WTC11 (cell line): ENCODE results near the gene SOCS3. TPM values are rescaled to one million over a fixed set of nuclear protein-coding genes. Genes with fewer than 3 reads are reported as not detected.

Experiments used
- ATAC-seq: fragments of 200-7000 bp; cut with Tn5 transposase; 2 replicates; pipeline ENCODE4 v1.10.0; 2021; ENCODE audit warnings: mild to moderate bottlenecking, moderate library complexity
- CTCF ChIA-PET: fragments of 300-600 bp; sonication (Branson Sonifier 250); formaldehyde crosslinking; loops from one replicate; lab custom pipeline; 2021; ENCODE audit warnings: antibody characterized with exemption; lab: Charles Lee
- POLR2A ChIA-PET: fragments of 350-600 bp; sonication (Branson Sonifier 250); formaldehyde crosslinking; loops from one replicate; lab custom pipeline; 2021; ENCODE audit warnings: antibody characterized with exemption; lab: Charles Lee
- DNase-seq: peaks from one replicate; pipeline ENCODE4 v3.0.0; 2021; ENCODE audit warnings: low spot score
- H3K27ac Mint-ChIP-seq: 2 replicates; pipeline ENCODE4 v1.8.0; 2021; ENCODE audit warnings: mixed read lengths
- H3K27me3 Mint-ChIP-seq: 2 replicates; pipeline ENCODE4 v1.8.0; 2021; ENCODE audit warnings: low read depth, mild to moderate bottlenecking, moderate library complexity, mixed read lengths
- H3K36me3 Mint-ChIP-seq: 2 replicates; pipeline ENCODE4 v1.8.0; 2021; ENCODE audit warnings: mixed read lengths
- H3K4me1 Mint-ChIP-seq: 2 replicates; pipeline ENCODE4 v1.8.0; 2022; ENCODE audit warnings: mixed read lengths
- H3K4me3 Mint-ChIP-seq: 2 replicates; pipeline ENCODE4 v1.8.0; 2021; ENCODE audit warnings: mild to moderate bottlenecking, moderate library complexity, mixed read lengths
- H3K9me3 Mint-ChIP-seq: 2 replicates; pipeline ENCODE4 v1.8.0; 2021; ENCODE audit warnings: mixed read lengths
- ATF3 ChIP-seq: sonication (generic); formaldehyde crosslinking; conservative IDR thresholded peaks from 2 replicates; pipeline ENCODE4 v1.8.1; 2022; ENCODE audit warnings: mild to moderate bottlenecking, missing genetic modification reagents
- CREB1 ChIP-seq: sonication (generic); formaldehyde crosslinking; IDR thresholded peaks from 2 replicates; pipeline ENCODE4 v1.8.0; 2023; ENCODE audit warnings: mild to moderate bottlenecking, missing genetic modification reagents
- ESRRA ChIP-seq: sonication (generic); formaldehyde crosslinking; IDR thresholded peaks from 2 replicates; pipeline ENCODE4 v1.8.1; 2022; ENCODE audit warnings: mild to moderate bottlenecking, missing genetic modification reagents, borderline replicate concordance
- FOXK1 ChIP-seq: sonication (generic); formaldehyde crosslinking; IDR thresholded peaks from 2 replicates; pipeline ENCODE4 v1.8.0; 2022; ENCODE audit warnings: mild to moderate bottlenecking, moderate library complexity, missing genetic modification reagents
- JUN ChIP-seq: sonication (generic); formaldehyde crosslinking; IDR thresholded peaks from 2 replicates; pipeline ENCODE4 v1.8.0; 2023; ENCODE audit warnings: mild to moderate bottlenecking, missing genetic modification reagents
- NFATC4 ChIP-seq: fragments of 250-450 bp; sonication (Bioruptor Pico); IDR thresholded peaks from 2 replicates; pipeline ENCODE4 v1.9.0; 2021; ENCODE audit warnings: mild to moderate bottlenecking
- OVOL2 ChIP-seq: fragments of 250-450 bp; sonication (Bioruptor Pico); IDR thresholded peaks from 2 replicates; pipeline ENCODE4 v1.9.0; 2021; ENCODE audit warnings: mild to moderate bottlenecking, borderline replicate concordance
- RORB ChIP-seq: fragments of 250-450 bp; sonication (Bioruptor Pico); IDR thresholded peaks from 2 replicates; pipeline ENCODE4 v1.9.0; 2021; ENCODE audit warnings: mild to moderate bottlenecking
- SOX15 ChIP-seq: fragments of 250-450 bp; sonication (Bioruptor Pico); IDR thresholded peaks from 2 replicates; pipeline ENCODE4 v1.9.0; 2021; ENCODE audit warnings: mild to moderate bottlenecking
- TEAD4 ChIP-seq: sonication (generic); formaldehyde crosslinking; IDR thresholded peaks from 2 replicates; pipeline ENCODE4 v1.8.0; 2022; ENCODE audit warnings: mild to moderate bottlenecking, missing genetic modification reagents
- ZNF317 ChIP-seq: sonication (generic); formaldehyde crosslinking; IDR thresholded peaks from 2 replicates; pipeline ENCODE4 v1.8.1; 2023; ENCODE audit warnings: low read depth, mild to moderate bottlenecking, moderate library complexity, missing genetic modification reagents, borderline replicate concordance
- ZNF416 ChIP-seq: fragments of 250-450 bp; sonication (Bioruptor Pico); IDR thresholded peaks from 2 replicates; pipeline ENCODE4 v1.9.0; 2021; ENCODE audit warnings: mild to moderate bottlenecking, inconsistent platforms
- total RNA-seq: library from RNA; stranded (reverse); gene quantifications from 3 replicates; pipeline ENCODE4 v1.2.3, GENCODE V29; 2021
- TF ChIP-seq, protein P1 (sequence below): fragments of 250-450 bp; sonication (Bioruptor Pico); IDR thresholded peaks from 2 replicates; pipeline ENCODE4 v1.9.0; 2021; ENCODE audit warnings: mild to moderate bottlenecking
- TF ChIP-seq, protein P2 (sequence below): sonication (generic); formaldehyde crosslinking; IDR thresholded peaks from 2 replicates; pipeline ENCODE4 v1.8.1; 2022; ENCODE audit warnings: mild to moderate bottlenecking, moderate library complexity, missing genetic modification reagents

SOCS3 gene
- total RNA-seq, 1 experiment from 2014 or later: 23.8 TPM

GRCh38 chr17:78384479-78385175, 24.8 kb upstream of the SOCS3 start:
- Mint-ChIP-seq H3K27ac (peak overlapping the region; percentile 96), H3K9me3 (no peaks in the 10 kb centered on the region), H3K27me3 (no peaks in the 10 kb centered on the region), H3K4me1 (peaks cover 78% of the 10 kb centered on the region), H3K36me3 (peaks cover 2% of the 10 kb centered on the region), H3K4me3 (no peak overlapping the region)
- ChIA-PET POLR2A (interaction anchor here (0.6 to 0.8 kb wide), 2 partner anchors 13 to 15 kb away, joined by 4 read pairs; no protein-coding TSS in a partner anchor), CTCF (interaction anchor here (0.7 to 1.9 kb wide), 2 partner anchors 24 to 68 kb away, joined by 3 to 7 read pairs; no protein-coding TSS in a partner anchor)
- DNase-seq (no peak), ATAC-seq (no peak)
- TF ChIP-seq ZNF416 (CRISPR knock-in tag) (no peak), CREB1 (CRISPR knock-in tag) (no peak), ATF3 (CRISPR knock-in tag) (no peak), OVOL2 (CRISPR knock-in tag) (no peak)

- H3K4me1 Mint-ChIP-seq: peaks cover 80% of the 10 kb centered on the region
- ATAC-seq (peak; percentile 9; the same call in 1 of the 2 replicates), DNase-seq (no peak)
- POLR2A ChIA-PET: interaction anchor here (0.8 kb wide), 1 partner anchor 14 kb away, joined by 4 read pairs; no protein-coding TSS in a partner anchor
- H3K4me3 Mint-ChIP-seq: no peak overlapping the region
- TF ChIP-seq, protein P1, sequence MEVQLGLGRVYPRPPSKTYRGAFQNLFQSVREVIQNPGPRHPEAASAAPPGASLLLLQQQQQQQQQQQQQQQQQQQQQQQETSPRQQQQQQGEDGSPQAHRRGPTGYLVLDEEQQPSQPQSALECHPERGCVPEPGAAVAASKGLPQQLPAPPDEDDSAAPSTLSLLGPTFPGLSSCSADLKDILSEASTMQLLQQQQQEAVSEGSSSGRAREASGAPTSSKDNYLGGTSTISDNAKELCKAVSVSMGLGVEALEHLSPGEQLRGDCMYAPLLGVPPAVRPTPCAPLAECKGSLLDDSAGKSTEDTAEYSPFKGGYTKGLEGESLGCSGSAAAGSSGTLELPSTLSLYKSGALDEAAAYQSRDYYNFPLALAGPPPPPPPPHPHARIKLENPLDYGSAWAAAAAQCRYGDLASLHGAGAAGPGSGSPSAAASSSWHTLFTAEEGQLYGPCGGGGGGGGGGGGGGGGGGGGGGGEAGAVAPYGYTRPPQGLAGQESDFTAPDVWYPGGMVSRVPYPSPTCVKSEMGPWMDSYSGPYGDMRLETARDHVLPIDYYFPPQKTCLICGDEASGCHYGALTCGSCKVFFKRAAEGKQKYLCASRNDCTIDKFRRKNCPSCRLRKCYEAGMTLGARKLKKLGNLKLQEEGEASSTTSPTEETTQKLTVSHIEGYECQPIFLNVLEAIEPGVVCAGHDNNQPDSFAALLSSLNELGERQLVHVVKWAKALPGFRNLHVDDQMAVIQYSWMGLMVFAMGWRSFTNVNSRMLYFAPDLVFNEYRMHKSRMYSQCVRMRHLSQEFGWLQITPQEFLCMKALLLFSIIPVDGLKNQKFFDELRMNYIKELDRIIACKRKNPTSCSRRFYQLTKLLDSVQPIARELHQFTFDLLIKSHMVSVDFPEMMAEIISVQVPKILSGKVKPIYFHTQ: no peak
- TF ChIP-seq RORB: no peak
- no peak for TF ChIP-seq SOX15 (CRISPR knock-in tag)
- no peak for TF ChIP-seq ESRRA (CRISPR knock-in tag)
- no peak for TF ChIP-seq NFATC4 (CRISPR knock-in tag)
- no peak for TF ChIP-seq ZNF317 (CRISPR knock-in tag)
- no peak for TF ChIP-seq JUN (CRISPR knock-in tag)
- no peak for TF ChIP-seq TEAD4
- TF ChIP-seq, protein P2, sequence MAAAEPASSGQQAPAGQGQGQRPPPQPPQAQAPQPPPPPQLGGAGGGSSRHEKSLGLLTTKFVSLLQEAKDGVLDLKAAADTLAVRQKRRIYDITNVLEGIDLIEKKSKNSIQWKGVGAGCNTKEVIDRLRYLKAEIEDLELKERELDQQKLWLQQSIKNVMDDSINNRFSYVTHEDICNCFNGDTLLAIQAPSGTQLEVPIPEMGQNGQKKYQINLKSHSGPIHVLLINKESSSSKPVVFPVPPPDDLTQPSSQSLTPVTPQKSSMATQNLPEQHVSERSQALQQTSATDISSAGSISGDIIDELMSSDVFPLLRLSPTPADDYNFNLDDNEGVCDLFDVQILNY (CRISPR knock-in tag): no peak
- H3K36me3 Mint-ChIP-seq: peaks cover 2% of the 10 kb centered on the region
- peak overlapping the region; percentile 82 for H3K27ac Mint-ChIP-seq
- H3K9me3 Mint-ChIP-seq: no peaks in the 10 kb centered on the region
- CTCF ChIA-PET: interaction anchor here (0.7 to 3.1 kb wide), 5 partner anchors 17 to 133 kb away, joined by 3 to 18 read pairs (median 3); no protein-coding TSS in a partner anchor
- no peaks in the 10 kb centered on the region for H3K27me3 Mint-ChIP-seq
Observed at GRCh38 chr17:78383725-78384471, 24.0 kb upstream of the SOCS3 start.

DNA sequence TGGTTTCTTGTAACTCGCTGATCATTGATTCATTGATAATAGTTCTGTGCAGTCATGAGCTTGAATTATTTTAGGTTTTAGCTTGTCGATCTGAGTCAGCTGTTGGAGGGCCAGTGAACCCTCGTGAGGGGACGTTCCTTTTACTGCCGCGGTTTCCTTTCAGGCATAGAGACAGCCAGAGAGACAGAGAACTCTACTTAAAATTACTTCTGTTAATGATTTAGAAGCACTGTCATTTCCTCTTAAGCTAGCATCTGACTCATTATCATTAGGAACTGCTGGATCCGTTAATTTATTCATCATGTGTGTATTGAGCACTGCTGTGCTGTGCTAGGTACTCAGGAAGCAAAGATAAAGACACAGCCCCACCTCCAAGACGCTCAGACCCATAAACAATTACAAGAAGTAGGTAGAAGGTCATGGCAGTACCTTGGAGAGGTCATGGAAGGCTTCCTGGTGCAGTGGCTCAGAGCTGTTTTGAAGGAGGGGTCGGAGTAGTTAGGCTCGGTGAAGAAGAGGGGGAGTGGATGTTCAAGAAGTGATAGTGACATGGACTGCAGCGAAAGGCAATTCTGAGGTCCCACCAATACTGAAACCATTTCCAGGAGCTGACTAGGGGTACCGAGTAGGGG, 21.8 kb upstream of the SOCS3 start:
- TF ChIP-seq ZNF416 (CRISPR knock-in tag) (no peak), FOXK1 (CRISPR knock-in tag) (0 out of 2 replicates have a peak, but pooled peaks have one; percentile 27)
- POLR2A ChIA-PET: no interaction called here
- CTCF ChIA-PET: interaction anchor here (0.7 to 3.1 kb wide), 5 partner anchors 10 to 39 kb away, joined by 3 to 18 read pairs (median 5); no protein-coding TSS in a partner anchor
- H3K36me3 Mint-ChIP-seq: peaks cover 2% of the 10 kb centered on the region
- H3K9me3 Mint-ChIP-seq: no peaks in the 10 kb centered on the region
- H3K4me1 Mint-ChIP-seq: peaks cover 69% of the 10 kb centered on the region
- H3K4me3 Mint-ChIP-seq: peak overlapping the region; percentile 34
- peak overlapping the region; percentile 92 for H3K27ac Mint-ChIP-seq
- DNase-seq (no peak), ATAC-seq (peak; percentile 76)
- H3K27me3 Mint-ChIP-seq: no peaks in the 10 kb centered on the region
